HCT116 (cell line): Measurements from ENCODE around the gene SP100. TPM values are rescaled to one million over a fixed set of nuclear protein-coding genes. Genes with fewer than 3 reads are reported as not detected.

Source experiments
- ATAC-seq: fragments of 200-7000 bp; cut with Tn5 transposase; 2 replicates; pipeline ENCODE4 v1.9.1; 2020; ENCODE audit warnings: mild to moderate bottlenecking, moderate library complexity
- BruUV-seq: library from RNA; stranded (reverse); fragments of 400-500 nt; replicated peaks from 2 replicates; lab custom pipeline; 2021; lab: Mats Ljungman, UMichigan
- CTCF ChIA-PET: fragments of 300-600 bp; sonication (Branson Sonifier 250); formaldehyde crosslinking; loops from one replicate; lab custom pipeline; 2021; ENCODE audit warnings: antibody characterized with exemption; lab: Charles Lee
- POLR2A ChIA-PET: fragments of 300-600, 350-600 bp; sonication (Branson Sonifier 250); formaldehyde crosslinking; loops from one replicate; lab custom pipeline; 2021; ENCODE audit warnings: antibody characterized with exemption; lab: Charles Lee
- RAD21 ChIA-PET, 2 experiments: fragments of 300-600 bp; sonication (Branson Sonifier 250); formaldehyde crosslinking; loops; one replicate each; lab custom pipeline; 2023; ENCODE audit warnings: low total read pairs in 2 of 2; ENCODE audit not compliant: uncharacterized antibody in 2 of 2, unreplicated experiment in 2 of 2, low non-redundant PET in 1 of 2; lab: Charles Lee
- DNase-seq: peaks from one replicate; pipeline ENCODE4 v3.0.0-alpha.2; 2010; ENCODE audit warnings: low read depth, low spot score
- H2AFZ ChIP-seq: fragments of 200-600 bp; shearing (Covaris generic), sonication (generic); 2 replicates; pipeline ENCODE4 v1.6.1; 2017; ENCODE audit warnings: low read depth, mixed run types, mixed read lengths, antibody characterized with exemption, low read length; ENCODE audit not compliant: poor library complexity, severe bottlenecking
- H3K27ac ChIP-seq: 2 replicates; pipeline ENCODE4 v1.5.1; 2012; ENCODE audit warnings: low read depth, low read length
- H3K27me3 ChIP-seq: fragments of 200-600 bp; sonication (generic); 2 replicates; pipeline ENCODE4 v1.6.1; 2016; ENCODE audit warnings: mixed run types, low read length, mixed read lengths; ENCODE audit not compliant: insufficient read depth
- H3K36me3 ChIP-seq, 2 experiments: fragments of 200-500 bp in 1 of 2; fragments of 200-600 bp in 1 of 2; sonication (Bioruptor generic) in 1 of 2; sonication (generic) in 1 of 2; 2 replicates each; pipeline versions ENCODE4 v1.5.1 to v1.6.1; 2014 to 2016; ENCODE audit warnings: low read length in 2 of 2, inconsistent platforms in 1 of 2, mixed read lengths in 1 of 2, mixed run types in 1 of 2; ENCODE audit not compliant: insufficient read depth in 2 of 2, control insufficient read depth in 1 of 2
- H3K4me1 ChIP-seq, 2 experiments: fragments of 200-600 bp in 1 of 2; sonication (generic) in 1 of 2; 2 replicates each; pipeline versions ENCODE4 v1.5.1 to v1.6.1; 2012 to 2017; ENCODE audit warnings: low read length in 2 of 2, inconsistent platforms in 1 of 2, mild to moderate bottlenecking in 1 of 2, mixed read lengths in 1 of 2, mixed run types in 1 of 2, moderate library complexity in 1 of 2; ENCODE audit not compliant: insufficient read depth in 2 of 2, control insufficient read depth in 1 of 2
- H3K4me2 ChIP-seq: fragments of 200-600 bp; sonication (generic); 2 replicates; pipeline ENCODE4 v1.6.1; 2017; ENCODE audit warnings: mixed run types, low read length, mixed read lengths
- H3K4me3 ChIP-seq, 2 experiments: fragments of 200-600 bp in 1 of 2; sonication (generic) in 1 of 2; replicated peaks in 1 of 2; 2 replicates each; pipeline ENCODE4 v1.5.1; 2011 to 2016; ENCODE audit warnings: low read length in 2 of 2, control low read depth in 1 of 2, low read depth in 1 of 2, mild to moderate bottlenecking in 1 of 2, mixed read lengths in 1 of 2, mixed run types in 1 of 2
- H3K79me2 ChIP-seq: fragments of 200-600 bp; sonication (generic); 2 replicates; pipeline ENCODE4 v1.6.1; 2017; ENCODE audit warnings: mild to moderate bottlenecking, mixed run types, low read length, moderate library complexity, mixed read lengths; ENCODE audit not compliant: insufficient read depth
- H3K9ac ChIP-seq: fragments of 200-600 bp; sonication (generic); 2 replicates; pipeline ENCODE4 v1.6.1; 2016; ENCODE audit warnings: low read length, mixed read lengths
- H3K9me2 ChIP-seq: fragments of 200-600 bp; sonication (generic), shearing (Covaris generic); 2 replicates; pipeline ENCODE4 v1.6.1; 2017; ENCODE audit warnings: mixed run types, mild to moderate bottlenecking, moderate library complexity; ENCODE audit not compliant: insufficient read depth
- H3K9me3 ChIP-seq, 2 experiments: fragments of 200-500 bp in 1 of 2; fragments of 200-600 bp in 1 of 2; sonication (Bioruptor generic) in 1 of 2; sonication (generic) in 1 of 2; 2 replicates each; pipeline ENCODE4 v1.6.1; 2014 to 2017; ENCODE audit warnings: low read length in 2 of 2, mixed read lengths in 2 of 2, inconsistent platforms in 1 of 2, low read depth in 1 of 2, mild to moderate bottlenecking in 1 of 2, mixed run types in 1 of 2, moderate library complexity in 1 of 2; ENCODE audit not compliant: control insufficient read depth in 1 of 2, insufficient read depth in 1 of 2
- H4K20me1 ChIP-seq: fragments of 200-600 bp; sonication (generic), shearing (Covaris generic); 2 replicates; pipeline ENCODE4 v1.6.1; 2017; ENCODE audit warnings: mixed run types, mild to moderate bottlenecking, moderate library complexity; ENCODE audit not compliant: insufficient read depth
- CBX3 ChIP-seq: IDR thresholded peaks from 2 replicates; pipeline ENCODE4 v1.6.1; 2012; ENCODE audit warnings: low read depth
- CEBPB ChIP-seq: IDR thresholded peaks from 2 replicates; pipeline ENCODE4 v1.6.1; 2012; ENCODE audit warnings: low read depth
- EGR1 ChIP-seq: IDR thresholded peaks from 2 replicates; pipeline ENCODE4 v1.6.1; 2012; ENCODE audit warnings: low read depth
- EZH2 ChIP-seq: fragments of 200-600 bp; sonication (generic); IDR thresholded peaks from 2 replicates; pipeline ENCODE4 v1.6.1; 2017; ENCODE audit warnings: antibody characterized with exemption, mixed run types
- FOSL1 ChIP-seq: IDR thresholded peaks from 2 replicates; pipeline ENCODE4 v1.6.1; 2012; ENCODE audit warnings: low read depth
- JUND ChIP-seq: IDR thresholded peaks from 2 replicates; pipeline ENCODE4 v1.6.1; 2012
- POLR2A ChIP-seq: IDR thresholded peaks from 2 replicates; pipeline ENCODE4 v1.7.0; 2011; ENCODE audit warnings: borderline replicate concordance; ENCODE audit not compliant: insufficient read depth, insufficient read length; ENCODE audit errors: extremely low read depth
- RAD21 ChIP-seq: IDR thresholded peaks from 2 replicates; pipeline ENCODE4 v1.6.1; 2012; ENCODE audit warnings: low read depth, mild to moderate bottlenecking
- SIN3A ChIP-seq: IDR thresholded peaks from 2 replicates; pipeline ENCODE4 v1.6.1; 2012; ENCODE audit warnings: low read depth
- SP1 ChIP-seq: IDR thresholded peaks from 2 replicates; pipeline ENCODE4 v1.6.1; 2012; ENCODE audit warnings: low read depth
- SRF ChIP-seq: IDR thresholded peaks from 2 replicates; pipeline ENCODE4 v1.6.1; 2012; ENCODE audit warnings: low read depth
- YY1 ChIP-seq: IDR thresholded peaks from 2 replicates; pipeline ENCODE4 v1.6.1; 2011; ENCODE audit warnings: low read length, low read depth, moderate library complexity, mild to moderate bottlenecking; ENCODE audit not compliant: insufficient replicate concordance; ENCODE audit errors: extremely low read depth
- ZFX ChIP-seq: fragments of 450-650 bp; IDR thresholded peaks from 2 replicates; pipeline ENCODE4 v1.6.1; 2017
- ZNF274 ChIP-seq: fragments of 200-500 bp; sonication (Bioruptor generic); IDR thresholded peaks from 2 replicates; pipeline ENCODE4 v1.6.1; 2014; ENCODE audit warnings: mild to moderate bottlenecking, low read depth, low read length, inconsistent platforms
- intact Hi-C: fragments of 100-400 bp; cut with micrococcal nuclease; formaldehyde crosslinking; loops from 2 replicates; pipeline ENCODE4 v1.10.0; 2022
- total RNA-seq: library from RNA; stranded (reverse); gene quantifications from one replicate; pipeline ENCODE4 v1.2.1, GENCODE V29; 2021; ENCODE audit not compliant: unreplicated experiment
- TF ChIP-seq, protein P1 (sequence below): IDR thresholded peaks from 2 replicates; pipeline ENCODE4 v1.6.1; 2012
- TF ChIP-seq, protein P2 (sequence below), 3 experiments: fragments of 200-600 bp in 1 of 3; sonication (generic) in 1 of 3; IDR thresholded peaks in 2 of 3; conservative IDR thresholded peaks in 1 of 3; 2 replicates each; pipeline ENCODE4 v1.5.1; 2012 to 2017; ENCODE audit warnings: low read depth in 2 of 3, low read length in 2 of 3, antibody characterized with exemption in 1 of 3, borderline replicate concordance in 1 of 3, control low read depth in 1 of 3, mild to moderate bottlenecking in 1 of 3, mixed read lengths in 1 of 3, mixed run types in 1 of 3, moderate library complexity in 1 of 3; ENCODE audit not compliant: insufficient read depth in 1 of 3
- TF ChIP-seq, protein P3 (sequence below): IDR thresholded peaks from 2 replicates; pipeline ENCODE4 v1.6.1; 2012; ENCODE audit warnings: low read depth
- TF ChIP-seq, protein P4 (sequence below): IDR thresholded peaks from 2 replicates; pipeline ENCODE4 v1.6.1; 2011; ENCODE audit warnings: mild to moderate bottlenecking, low read length, moderate library complexity; ENCODE audit not compliant: insufficient replicate concordance; ENCODE audit errors: extremely low read depth
- TF ChIP-seq, protein P5 (sequence below): IDR thresholded peaks from 2 replicates; pipeline ENCODE4 v1.6.1; 2012

Gene SP100
- total RNA-seq, 1 experiment from 2014 or later, result 48.1 TPM

DNA sequence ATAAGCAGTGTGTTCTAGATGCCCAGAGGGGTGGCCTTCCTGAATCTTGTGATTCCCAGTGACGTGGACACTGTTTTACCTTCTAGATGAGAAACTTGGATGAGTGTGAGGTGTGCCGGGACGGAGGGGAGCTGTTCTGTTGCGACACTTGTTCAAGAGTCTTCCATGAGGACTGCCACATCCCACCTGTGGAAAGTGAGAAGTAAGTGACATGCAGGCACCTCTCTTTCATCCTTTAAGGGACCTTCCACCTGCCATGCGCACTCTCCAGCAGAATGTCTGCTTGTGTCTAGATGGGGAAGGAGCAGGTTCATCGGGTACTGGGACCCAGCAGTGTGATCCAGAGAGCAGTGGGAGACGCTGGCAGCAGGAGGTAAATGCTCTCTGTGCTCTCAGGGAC lies 16.0 kb upstream of the SP100 start:
- Histone ChIP-seq H3K4me1 (no peaks in the 10 kb centered on the region), H4K20me1 (no peaks in the 10 kb centered on the region), H3K27me3 (no peaks in the 10 kb centered on the region), H2AFZ (no peak overlapping the region), H3K27ac (no peak overlapping the region), H3K9me2 (no peaks in the 10 kb centered on the region), H3K79me2 (no peaks in the 10 kb centered on the region), H3K9me3 (no peaks in the 10 kb centered on the region), H3K4me3 (no peak overlapping the region), H3K4me2 (no peak overlapping the region), H3K36me3 (no peaks in the 10 kb centered on the region; a peak in 1 of 4 replicates), H3K9ac (no peak overlapping the region)
- RAD21 ChIA-PET, result no interaction called here
- no TSS peak for BruUV-seq
- POLR2A ChIA-PET, result no interaction called here
- DNase-seq (no peak), ATAC-seq (no peak)
- CTCF ChIA-PET, result no interaction called here
- intact Hi-C loops, result no loop called here
- TF ChIP-seq, protein P1, sequence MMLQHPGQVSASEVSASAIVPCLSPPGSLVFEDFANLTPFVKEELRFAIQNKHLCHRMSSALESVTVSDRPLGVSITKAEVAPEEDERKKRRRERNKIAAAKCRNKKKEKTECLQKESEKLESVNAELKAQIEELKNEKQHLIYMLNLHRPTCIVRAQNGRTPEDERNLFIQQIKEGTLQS, result no peak
- TF ChIP-seq EZH2 (no peak), JUND (no peak), YY1 (no peak), CBX3 (no peak), EGR1 (no peak), ZFX (no peak), CEBPB (no peak), POLR2A (no peak), SIN3A (no peak), ZNF274 (no peak), SRF (no peak), FOSL1 (no peak), SP1 (no peak), RAD21 (no peak)
- TF ChIP-seq, protein P2, sequence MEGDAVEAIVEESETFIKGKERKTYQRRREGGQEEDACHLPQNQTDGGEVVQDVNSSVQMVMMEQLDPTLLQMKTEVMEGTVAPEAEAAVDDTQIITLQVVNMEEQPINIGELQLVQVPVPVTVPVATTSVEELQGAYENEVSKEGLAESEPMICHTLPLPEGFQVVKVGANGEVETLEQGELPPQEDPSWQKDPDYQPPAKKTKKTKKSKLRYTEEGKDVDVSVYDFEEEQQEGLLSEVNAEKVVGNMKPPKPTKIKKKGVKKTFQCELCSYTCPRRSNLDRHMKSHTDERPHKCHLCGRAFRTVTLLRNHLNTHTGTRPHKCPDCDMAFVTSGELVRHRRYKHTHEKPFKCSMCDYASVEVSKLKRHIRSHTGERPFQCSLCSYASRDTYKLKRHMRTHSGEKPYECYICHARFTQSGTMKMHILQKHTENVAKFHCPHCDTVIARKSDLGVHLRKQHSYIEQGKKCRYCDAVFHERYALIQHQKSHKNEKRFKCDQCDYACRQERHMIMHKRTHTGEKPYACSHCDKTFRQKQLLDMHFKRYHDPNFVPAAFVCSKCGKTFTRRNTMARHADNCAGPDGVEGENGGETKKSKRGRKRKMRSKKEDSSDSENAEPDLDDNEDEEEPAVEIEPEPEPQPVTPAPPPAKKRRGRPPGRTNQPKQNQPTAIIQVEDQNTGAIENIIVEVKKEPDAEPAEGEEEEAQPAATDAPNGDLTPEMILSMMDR (IDR thresholded peaks at IDR 0.05 in 2 of 3, conservative IDR thresholded peaks at IDR 0.05 in 1 of 3; ENCODE audit: borderline replicate concordance in 1 of 3, insufficient read depth in 1 of 3, low read depth in 2 of 3, low read length in 2 of 3), result no peak
- TF ChIP-seq, protein P3, sequence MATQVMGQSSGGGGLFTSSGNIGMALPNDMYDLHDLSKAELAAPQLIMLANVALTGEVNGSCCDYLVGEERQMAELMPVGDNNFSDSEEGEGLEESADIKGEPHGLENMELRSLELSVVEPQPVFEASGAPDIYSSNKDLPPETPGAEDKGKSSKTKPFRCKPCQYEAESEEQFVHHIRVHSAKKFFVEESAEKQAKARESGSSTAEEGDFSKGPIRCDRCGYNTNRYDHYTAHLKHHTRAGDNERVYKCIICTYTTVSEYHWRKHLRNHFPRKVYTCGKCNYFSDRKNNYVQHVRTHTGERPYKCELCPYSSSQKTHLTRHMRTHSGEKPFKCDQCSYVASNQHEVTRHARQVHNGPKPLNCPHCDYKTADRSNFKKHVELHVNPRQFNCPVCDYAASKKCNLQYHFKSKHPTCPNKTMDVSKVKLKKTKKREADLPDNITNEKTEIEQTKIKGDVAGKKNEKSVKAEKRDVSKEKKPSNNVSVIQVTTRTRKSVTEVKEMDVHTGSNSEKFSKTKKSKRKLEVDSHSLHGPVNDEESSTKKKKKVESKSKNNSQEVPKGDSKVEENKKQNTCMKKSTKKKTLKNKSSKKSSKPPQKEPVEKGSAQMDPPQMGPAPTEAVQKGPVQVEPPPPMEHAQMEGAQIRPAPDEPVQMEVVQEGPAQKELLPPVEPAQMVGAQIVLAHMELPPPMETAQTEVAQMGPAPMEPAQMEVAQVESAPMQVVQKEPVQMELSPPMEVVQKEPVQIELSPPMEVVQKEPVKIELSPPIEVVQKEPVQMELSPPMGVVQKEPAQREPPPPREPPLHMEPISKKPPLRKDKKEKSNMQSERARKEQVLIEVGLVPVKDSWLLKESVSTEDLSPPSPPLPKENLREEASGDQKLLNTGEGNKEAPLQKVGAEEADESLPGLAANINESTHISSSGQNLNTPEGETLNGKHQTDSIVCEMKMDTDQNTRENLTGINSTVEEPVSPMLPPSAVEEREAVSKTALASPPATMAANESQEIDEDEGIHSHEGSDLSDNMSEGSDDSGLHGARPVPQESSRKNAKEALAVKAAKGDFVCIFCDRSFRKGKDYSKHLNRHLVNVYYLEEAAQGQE, result no peak
- TF ChIP-seq, protein P4, sequence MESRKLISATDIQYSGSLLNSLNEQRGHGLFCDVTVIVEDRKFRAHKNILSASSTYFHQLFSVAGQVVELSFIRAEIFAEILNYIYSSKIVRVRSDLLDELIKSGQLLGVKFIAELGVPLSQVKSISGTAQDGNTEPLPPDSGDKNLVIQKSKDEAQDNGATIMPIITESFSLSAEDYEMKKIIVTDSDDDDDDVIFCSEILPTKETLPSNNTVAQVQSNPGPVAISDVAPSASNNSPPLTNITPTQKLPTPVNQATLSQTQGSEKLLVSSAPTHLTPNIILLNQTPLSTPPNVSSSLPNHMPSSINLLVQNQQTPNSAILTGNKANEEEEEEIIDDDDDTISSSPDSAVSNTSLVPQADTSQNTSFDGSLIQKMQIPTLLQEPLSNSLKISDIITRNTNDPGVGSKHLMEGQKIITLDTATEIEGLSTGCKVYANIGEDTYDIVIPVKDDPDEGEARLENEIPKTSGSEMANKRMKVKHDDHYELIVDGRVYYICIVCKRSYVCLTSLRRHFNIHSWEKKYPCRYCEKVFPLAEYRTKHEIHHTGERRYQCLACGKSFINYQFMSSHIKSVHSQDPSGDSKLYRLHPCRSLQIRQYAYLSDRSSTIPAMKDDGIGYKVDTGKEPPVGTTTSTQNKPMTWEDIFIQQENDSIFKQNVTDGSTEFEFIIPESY, result no peak
- TF ChIP-seq, protein P5, sequence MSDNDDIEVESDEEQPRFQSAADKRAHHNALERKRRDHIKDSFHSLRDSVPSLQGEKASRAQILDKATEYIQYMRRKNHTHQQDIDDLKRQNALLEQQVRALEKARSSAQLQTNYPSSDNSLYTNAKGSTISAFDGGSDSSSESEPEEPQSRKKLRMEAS, result no peak
